Measurements from ENCODE around the gene SHLD2.

- TF ChIP-seq, protein P1, sequence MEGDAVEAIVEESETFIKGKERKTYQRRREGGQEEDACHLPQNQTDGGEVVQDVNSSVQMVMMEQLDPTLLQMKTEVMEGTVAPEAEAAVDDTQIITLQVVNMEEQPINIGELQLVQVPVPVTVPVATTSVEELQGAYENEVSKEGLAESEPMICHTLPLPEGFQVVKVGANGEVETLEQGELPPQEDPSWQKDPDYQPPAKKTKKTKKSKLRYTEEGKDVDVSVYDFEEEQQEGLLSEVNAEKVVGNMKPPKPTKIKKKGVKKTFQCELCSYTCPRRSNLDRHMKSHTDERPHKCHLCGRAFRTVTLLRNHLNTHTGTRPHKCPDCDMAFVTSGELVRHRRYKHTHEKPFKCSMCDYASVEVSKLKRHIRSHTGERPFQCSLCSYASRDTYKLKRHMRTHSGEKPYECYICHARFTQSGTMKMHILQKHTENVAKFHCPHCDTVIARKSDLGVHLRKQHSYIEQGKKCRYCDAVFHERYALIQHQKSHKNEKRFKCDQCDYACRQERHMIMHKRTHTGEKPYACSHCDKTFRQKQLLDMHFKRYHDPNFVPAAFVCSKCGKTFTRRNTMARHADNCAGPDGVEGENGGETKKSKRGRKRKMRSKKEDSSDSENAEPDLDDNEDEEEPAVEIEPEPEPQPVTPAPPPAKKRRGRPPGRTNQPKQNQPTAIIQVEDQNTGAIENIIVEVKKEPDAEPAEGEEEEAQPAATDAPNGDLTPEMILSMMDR (IDR thresholded peaks at IDR 0.05) = no peak
- TF ChIP-seq POLR2A (IDR thresholded peaks at IDR 0.05) = no peak
These were observed 10.6 kb downstream of the SHLD2 start for GRCh38 chr10:87105446-87106124.

Measured in uterus (tissue), 2 donors.